Measurements from ENCODE around the gene FAM181B. TPM values are rescaled to one million over a fixed set of nuclear protein-coding genes. Genes with fewer than 3 reads are reported as not detected.

FAM181B gene
- total RNA-seq, 6 experiments from 2014 or later, result not detected

GRCh38 chr11:82752801-82753200 is 19.1 kb upstream of the FAM181B start:
- TF ChIP-seq CTCF (IDR thresholded peaks at IDR 0.05), result no peak
- H3K9me3 Mint-ChIP-seq, result no peaks in the 10 kb centered on the region
- no peak overlapping the region for H3K4me3 Mint-ChIP-seq
- H3K36me3 Mint-ChIP-seq (ENCODE audit: low read depth), result no peaks in the 10 kb centered on the region
- H3K4me1 Mint-ChIP-seq (ENCODE audit: low read depth), result no peaks in the 10 kb centered on the region; the same call in 1 of the 2 replicates
- no peak overlapping the region for H3K27ac Mint-ChIP-seq
- H3K27me3 Mint-ChIP-seq (ENCODE audit: insufficient read depth), result peaks cover 14% of the 10 kb centered on the region
- no peak for DNase-seq

GRCh38 chr11:82750643-82751139 is 17.0 kb upstream of the FAM181B start:
- TF ChIP-seq CTCF (IDR thresholded peaks at IDR 0.05), result no peak
- H3K4me1 Mint-ChIP-seq (ENCODE audit: low read depth), result no peaks in the 10 kb centered on the region; the same call in 1 of the 2 replicates
- no peaks in the 10 kb centered on the region for H3K36me3 Mint-ChIP-seq (ENCODE audit: low read depth)
- H3K27me3 Mint-ChIP-seq (ENCODE audit: insufficient read depth), result peaks cover 11% of the 10 kb centered on the region
- H3K27ac Mint-ChIP-seq, result no peak overlapping the region
- no peak for DNase-seq
- H3K9me3 Mint-ChIP-seq, result no peaks in the 10 kb centered on the region
- H3K4me3 Mint-ChIP-seq, result no peak overlapping the region; the same call in 1 of the 2 replicates

- H3K9me3 Mint-ChIP-seq, result no peaks in the 10 kb centered on the region
- no peaks in the 10 kb centered on the region; the same call in 1 of the 2 replicates for H3K4me1 Mint-ChIP-seq (ENCODE audit: low read depth)
- no peak for TF ChIP-seq CTCF (IDR thresholded peaks at IDR 0.05)
- H3K27me3 Mint-ChIP-seq (ENCODE audit: insufficient read depth), result peaks cover 10% of the 10 kb centered on the region
- DNase-seq, result no peak
- no peak overlapping the region for H3K27ac Mint-ChIP-seq
- no peaks in the 10 kb centered on the region for H3K36me3 Mint-ChIP-seq (ENCODE audit: low read depth)
- H3K4me3 Mint-ChIP-seq, result no peak overlapping the region
Measured at GRCh38 chr11:82747471-82747870, 13.8 kb upstream of the FAM181B start.

GRCh38 chr11:82738091-82738490 is 4.4 kb upstream of the FAM181B start:
- peaks cover 20% of the 10 kb centered on the region for H3K27me3 Mint-ChIP-seq (ENCODE audit: insufficient read depth)
- H3K4me3 Mint-ChIP-seq, result no peak overlapping the region
- H3K9me3 Mint-ChIP-seq, result no peaks in the 10 kb centered on the region
- H3K4me1 Mint-ChIP-seq (ENCODE audit: low read depth), result no peaks in the 10 kb centered on the region
- TF ChIP-seq CTCF (IDR thresholded peaks at IDR 0.05), result no peak
- H3K36me3 Mint-ChIP-seq (ENCODE audit: low read depth), result no peaks in the 10 kb centered on the region
- DNase-seq, result no peak
- no peak overlapping the region for H3K27ac Mint-ChIP-seq

- Mint-ChIP-seq H3K27ac (no peak overlapping the region), H3K27me3 (ENCODE audit: insufficient read depth) (peaks cover 36% of the 10 kb centered on the region), H3K4me3 (no peak overlapping the region), H3K9me3 (no peaks in the 10 kb centered on the region), H3K4me1 (ENCODE audit: low read depth) (no peaks in the 10 kb centered on the region), H3K36me3 (ENCODE audit: low read depth) (no peaks in the 10 kb centered on the region)
- TF ChIP-seq CTCF (IDR thresholded peaks at IDR 0.05), result no peak
- DNase-seq, result no peak
Measured at GRCh38 chr11:82734120-82734479, 436 bp upstream of the FAM181B start.
